ENCODE data around the gene NKX2-4.

The NKX2-4 gene

GRCh38 chr20:21373436-21373835 lies 23.9 kb downstream of the NKX2-4 start:
- H3K9ac ChIP-seq (ENCODE audit: low read length): no peak overlapping the region
- peaks cover 11% of the 10 kb centered on the region for H3K79me2 ChIP-seq (ENCODE audit: insufficient read depth, low read length)
- H4K20me1 ChIP-seq (ENCODE audit: insufficient read depth, low read length): no peaks in the 10 kb centered on the region
- no peaks in the 10 kb centered on the region for H3F3A ChIP-seq (ENCODE audit: insufficient read depth, low read length)
- H3K36me3 ChIP-seq (ENCODE audit: insufficient read depth, low read length): peaks cover 43% of the 10 kb centered on the region
- no peaks in the 10 kb centered on the region for H3K27me3 ChIP-seq (ENCODE audit: insufficient read depth, low read length)
- H2AFZ ChIP-seq (ENCODE audit: low read length): no peak overlapping the region
- H3K27ac ChIP-seq (ENCODE audit: low read depth, low read length, poor library complexity, severe bottlenecking): no peak overlapping the region
- H3K9me3 ChIP-seq (ENCODE audit: low read length): no peaks in the 10 kb centered on the region
- no peaks in the 10 kb centered on the region for H3K4me1 ChIP-seq (ENCODE audit: insufficient read depth, low read length, severe bottlenecking)
- no peak overlapping the region for H3K4me2 ChIP-seq (ENCODE audit: low read length)
- no peaks in the 10 kb centered on the region for H3K9me2 ChIP-seq (ENCODE audit: low read depth, low read length)
- TF ChIP-seq EZH2 (IDR thresholded peaks at IDR 0.05; ENCODE audit: borderline replicate concordance, low read length): no peak
- no peak for TF ChIP-seq CTCF (IDR thresholded peaks at IDR 0.05; ENCODE audit: low read length)
- H3K4me3 ChIP-seq (ENCODE audit: low read depth, low read length, poor library complexity, severe bottlenecking): no peak overlapping the region

GRCh38 chr20:21372016-21372415 lies 25.3 kb downstream of the NKX2-4 start:
- no peaks in the 10 kb centered on the region for H3K27me3 ChIP-seq (ENCODE audit: insufficient read depth, low read length)
- TF ChIP-seq CTCF (IDR thresholded peaks at IDR 0.05; ENCODE audit: low read length) (no peak), EZH2 (IDR thresholded peaks at IDR 0.05; ENCODE audit: borderline replicate concordance, low read length) (no peak)
- no peak overlapping the region for H2AFZ ChIP-seq (ENCODE audit: low read length)
- H3K27ac ChIP-seq (ENCODE audit: low read depth, low read length, poor library complexity, severe bottlenecking): no peak overlapping the region
- no peak overlapping the region for H3K4me2 ChIP-seq (ENCODE audit: low read length)
- no peak overlapping the region for H3K9ac ChIP-seq (ENCODE audit: low read length)
- H3F3A ChIP-seq (ENCODE audit: insufficient read depth, low read length): no peaks in the 10 kb centered on the region
- peaks cover 49% of the 10 kb centered on the region for H3K36me3 ChIP-seq (ENCODE audit: insufficient read depth, low read length)
- no peaks in the 10 kb centered on the region for H3K9me3 ChIP-seq (ENCODE audit: low read length)
- no peaks in the 10 kb centered on the region for H4K20me1 ChIP-seq (ENCODE audit: insufficient read depth, low read length)
- H3K4me3 ChIP-seq (ENCODE audit: low read depth, low read length, poor library complexity, severe bottlenecking): no peak overlapping the region
- H3K79me2 ChIP-seq (ENCODE audit: insufficient read depth, low read length): peaks cover 11% of the 10 kb centered on the region
- no peaks in the 10 kb centered on the region for H3K4me1 ChIP-seq (ENCODE audit: insufficient read depth, low read length, severe bottlenecking)
- H3K9me2 ChIP-seq (ENCODE audit: low read depth, low read length): no peaks in the 10 kb centered on the region

GRCh38 chr20:21371193-21371592 lies 26.1 kb downstream of the NKX2-4 start:
- Histone ChIP-seq H3K27ac (ENCODE audit: low read depth, low read length, poor library complexity, severe bottlenecking) (no peak overlapping the region), H3K4me3 (ENCODE audit: low read depth, low read length, poor library complexity, severe bottlenecking) (no peak overlapping the region), H3K27me3 (ENCODE audit: insufficient read depth, low read length) (no peaks in the 10 kb centered on the region), H3K36me3 (ENCODE audit: insufficient read depth, low read length) (peaks cover 57% of the 10 kb centered on the region), H3F3A (ENCODE audit: insufficient read depth, low read length) (no peaks in the 10 kb centered on the region), H2AFZ (ENCODE audit: low read length) (no peak overlapping the region), H3K79me2 (ENCODE audit: insufficient read depth, low read length) (peaks cover 11% of the 10 kb centered on the region), H3K4me2 (ENCODE audit: low read length) (no peak overlapping the region), H3K9me3 (ENCODE audit: low read length) (no peaks in the 10 kb centered on the region), H3K9ac (ENCODE audit: low read length) (no peak overlapping the region), H3K9me2 (ENCODE audit: low read depth, low read length) (no peaks in the 10 kb centered on the region), H3K4me1 (ENCODE audit: insufficient read depth, low read length, severe bottlenecking) (no peaks in the 10 kb centered on the region), H4K20me1 (ENCODE audit: insufficient read depth, low read length) (no peaks in the 10 kb centered on the region)
- TF ChIP-seq EZH2 (IDR thresholded peaks at IDR 0.05; ENCODE audit: borderline replicate concordance, low read length) (no peak), CTCF (IDR thresholded peaks at IDR 0.05; ENCODE audit: low read length) (no peak)
